ENCODE measurements around the gene ANKS3.

The ANKS3 gene

GRCh38 chr16:4656221-4656620 lies 77.8 kb downstream of the ANKS3 start:
- no peak for TF ChIP-seq CTCF (IDR thresholded peaks at IDR 0.05; ENCODE audit: low read depth, low read length)
- H3K4me3 ChIP-seq (ENCODE audit: low read depth, low read length), result no peak overlapping the region

GRCh38 chr16:4655801-4656200 lies 78.3 kb downstream of the ANKS3 start:
- no peak overlapping the region for H3K4me3 ChIP-seq (ENCODE audit: low read depth, low read length)
- no peak for TF ChIP-seq CTCF (IDR thresholded peaks at IDR 0.05; ENCODE audit: low read depth, low read length)

- TF ChIP-seq CTCF (IDR thresholded peaks at IDR 0.05; ENCODE audit: low read depth, low read length), result no peak
- no peak overlapping the region for H3K4me3 ChIP-seq (ENCODE audit: low read depth, low read length)
Observed at GRCh38 chr16:4654964-4655590, 79.0 kb downstream of the ANKS3 start.

GRCh38 chr16:4654011-4654963 lies 79.8 kb downstream of the ANKS3 start:
- no peak overlapping the region for H3K4me3 ChIP-seq (ENCODE audit: low read depth, low read length)
- TF ChIP-seq CTCF (IDR thresholded peaks at IDR 0.05; ENCODE audit: low read depth, low read length), result no peak

GRCh38 chr16:4652561-4652960 lies 81.5 kb downstream of the ANKS3 start:
- no peak for TF ChIP-seq CTCF (IDR thresholded peaks at IDR 0.05; ENCODE audit: low read depth, low read length)
- no peak overlapping the region for H3K4me3 ChIP-seq (ENCODE audit: low read depth, low read length)

- TF ChIP-seq CTCF (IDR thresholded peaks at IDR 0.05; ENCODE audit: low read depth, low read length), result no peak
- H3K4me3 ChIP-seq (ENCODE audit: low read depth, low read length), result no peak overlapping the region
Observed at GRCh38 chr16:4651827-4652226, 82.2 kb downstream of the ANKS3 start.
